ENCODE data around the gene WNT11. TPM values are rescaled to one million over a fixed set of nuclear protein-coding genes. Genes with fewer than 3 reads are reported as not detected.

WNT11 gene
- total RNA-seq, 1 experiment from 2014 or later = not detected

DNA sequence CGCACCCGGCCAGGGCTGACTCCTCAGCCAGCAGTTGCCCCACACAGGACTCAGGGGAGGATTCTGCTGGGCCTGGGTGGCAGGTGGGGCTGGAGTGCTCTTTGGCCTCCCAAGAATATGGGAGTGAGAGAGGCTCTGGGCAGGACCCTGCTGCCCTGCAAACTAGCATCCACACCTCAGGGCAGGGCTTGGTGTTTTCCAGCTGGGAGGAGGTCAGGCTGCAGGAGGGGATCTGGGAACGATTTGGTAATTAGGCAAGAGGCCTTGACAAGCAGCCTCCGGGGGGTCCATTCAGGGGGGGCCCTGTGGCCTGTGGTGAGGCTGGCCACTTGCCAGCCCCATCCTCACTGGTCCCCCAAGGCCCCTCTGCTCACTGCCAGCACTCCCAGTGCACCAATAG is 35.8 kb downstream of the WNT11 start:
- H2AK5ac ChIP-seq (ENCODE audit: insufficient read length, low read length) = no peak overlapping the region
- no peaks in the 10 kb centered on the region for H3K79me2 ChIP-seq (ENCODE audit: insufficient read depth, low read length)
- no peak overlapping the region for H3K14ac ChIP-seq (ENCODE audit: insufficient read depth, low read length)
- no peak overlapping the region for H2BK15ac ChIP-seq (ENCODE audit: low read depth, low read length)
- no peak overlapping the region for H2BK5ac ChIP-seq (ENCODE audit: insufficient read length, low read length)
- H4K20me1 ChIP-seq (ENCODE audit: control insufficient read depth, insufficient read depth, insufficient read length) = no peaks in the 10 kb centered on the region
- no peaks in the 10 kb centered on the region for H3K9me3 ChIP-seq (ENCODE audit: control insufficient read depth, low read depth, low read length)
- no peak overlapping the region for H3K23ac ChIP-seq (ENCODE audit: insufficient read length, low read depth, low read length)
- no peak overlapping the region for H2BK12ac ChIP-seq (ENCODE audit: insufficient read length, low read depth, low read length)
- H3K4me1 Mint-ChIP-seq = no peaks in the 10 kb centered on the region
- H3K27ac ChIP-seq (ENCODE audit: insufficient read length, low read depth, low read length) = no peak overlapping the region
- no peak overlapping the region for H3K9ac ChIP-seq (ENCODE audit: extremely low read depth, insufficient read length, low read length)
- H2AFZ ChIP-seq (ENCODE audit: low read length) = no peak overlapping the region
- H3K27ac Mint-ChIP-seq = no peak overlapping the region; a peak in 1 of 7 replicates
- H3K27me3 ChIP-seq (ENCODE audit: insufficient read depth, low read length) = no peaks in the 10 kb centered on the region; the same call in 1 of the 2 replicates
- no peaks in the 10 kb centered on the region; a peak in 2 of 5 replicates for H3K9me3 Mint-ChIP-seq
- H2BK120ac ChIP-seq (ENCODE audit: low read depth, low read length, poor library complexity, severe bottlenecking) = no peak overlapping the region
- H2BK20ac ChIP-seq (ENCODE audit: low read depth, low read length, poor library complexity, severe bottlenecking) = no peak overlapping the region
- H3K4me1 ChIP-seq (ENCODE audit: insufficient read depth, low read length) = 0 out of 2 replicates have a peak, but pooled peaks cover 2% of the 10 kb centered on the region
- H3K27me3 Mint-ChIP-seq (ENCODE audit: low read depth) = peaks cover 74% of the 10 kb centered on the region
- no peaks in the 10 kb centered on the region for H3K23me2 ChIP-seq (ENCODE audit: insufficient read length, low read depth, low read length, poor library complexity, severe bottlenecking)
- no peak overlapping the region for H3K4me2 ChIP-seq (ENCODE audit: insufficient read depth, insufficient read length, low read length)
- H3T11ph ChIP-seq (ENCODE audit: low read length) = no peak overlapping the region
- no peak overlapping the region for H4K91ac ChIP-seq (ENCODE audit: insufficient read length, low read depth, low read length)
- DNase-seq = no peak
- TF ChIP-seq, protein P1, sequence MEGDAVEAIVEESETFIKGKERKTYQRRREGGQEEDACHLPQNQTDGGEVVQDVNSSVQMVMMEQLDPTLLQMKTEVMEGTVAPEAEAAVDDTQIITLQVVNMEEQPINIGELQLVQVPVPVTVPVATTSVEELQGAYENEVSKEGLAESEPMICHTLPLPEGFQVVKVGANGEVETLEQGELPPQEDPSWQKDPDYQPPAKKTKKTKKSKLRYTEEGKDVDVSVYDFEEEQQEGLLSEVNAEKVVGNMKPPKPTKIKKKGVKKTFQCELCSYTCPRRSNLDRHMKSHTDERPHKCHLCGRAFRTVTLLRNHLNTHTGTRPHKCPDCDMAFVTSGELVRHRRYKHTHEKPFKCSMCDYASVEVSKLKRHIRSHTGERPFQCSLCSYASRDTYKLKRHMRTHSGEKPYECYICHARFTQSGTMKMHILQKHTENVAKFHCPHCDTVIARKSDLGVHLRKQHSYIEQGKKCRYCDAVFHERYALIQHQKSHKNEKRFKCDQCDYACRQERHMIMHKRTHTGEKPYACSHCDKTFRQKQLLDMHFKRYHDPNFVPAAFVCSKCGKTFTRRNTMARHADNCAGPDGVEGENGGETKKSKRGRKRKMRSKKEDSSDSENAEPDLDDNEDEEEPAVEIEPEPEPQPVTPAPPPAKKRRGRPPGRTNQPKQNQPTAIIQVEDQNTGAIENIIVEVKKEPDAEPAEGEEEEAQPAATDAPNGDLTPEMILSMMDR (conservative IDR thresholded peaks at IDR 0.05) = no peak
- H3K4me3 Mint-ChIP-seq = no peak overlapping the region; a peak in 1 of 5 replicates
- no peaks in the 10 kb centered on the region for H3K79me1 ChIP-seq (ENCODE audit: insufficient read depth, low read depth, low read length, poor library complexity, severe bottlenecking)
- no peaks in the 10 kb centered on the region for H3K36me3 Mint-ChIP-seq (ENCODE audit: insufficient read depth in 1 of 3, low read depth in 3 of 3)
- no peak overlapping the region for H3K18ac ChIP-seq (ENCODE audit: insufficient read length, low read depth, low read length)
- no peak overlapping the region for H3K56ac ChIP-seq (ENCODE audit: insufficient read length, low read depth, low read length)
- no peak overlapping the region for H4K5ac ChIP-seq (ENCODE audit: insufficient read length, low read depth, low read length)
- no peak overlapping the region for H4K8ac ChIP-seq (replicated peaks; ENCODE audit: insufficient read length, low read depth, low read length)
- no peak overlapping the region for H3K4ac ChIP-seq (ENCODE audit: low read depth, low read length)
- no CpG with 5 or more reads among the region's 4 CpGs for WGBS (ENCODE audit: extremely low coverage, insufficient read length, low lambda C conversion rate)
